GM21528 (cell line): ENCODE data around the gene PILRA.
"Not testable (repeated sequence)": the region's sequence is repeated elsewhere in the genome, so short reads cannot be mapped to it uniquely, and the experiment has no call there.

Experiments used
- ATAC-seq: cut with Tn5 transposase; IDR thresholded peaks from one replicate; pipeline ENCODE4 v1.9.1; 2021; ENCODE audit warnings: mild to moderate bottlenecking, moderate library complexity; ENCODE audit not compliant: unreplicated experiment, low FRiP score

Gene PILRA

DNA sequence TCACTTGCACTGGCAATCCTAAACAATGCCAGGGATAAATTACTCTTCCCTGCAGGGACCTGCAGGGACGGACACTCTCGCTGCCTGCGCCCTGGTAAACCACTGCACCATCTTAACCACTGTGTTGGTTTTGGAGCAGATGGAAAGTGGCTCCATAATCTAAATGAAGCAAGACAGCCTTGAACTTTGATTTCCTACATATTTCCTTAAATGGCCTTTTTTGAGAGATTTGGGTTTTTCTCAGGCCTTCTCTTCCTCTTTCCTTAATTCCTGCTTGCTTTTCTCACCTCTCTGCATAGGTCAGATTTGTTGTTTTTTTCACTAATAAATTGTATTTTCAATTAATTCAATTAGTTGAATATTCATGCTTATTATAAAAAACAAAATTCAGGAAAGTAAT, 2.8 kb downstream of the PILRA start:
- no peak for ATAC-seq

DNA sequence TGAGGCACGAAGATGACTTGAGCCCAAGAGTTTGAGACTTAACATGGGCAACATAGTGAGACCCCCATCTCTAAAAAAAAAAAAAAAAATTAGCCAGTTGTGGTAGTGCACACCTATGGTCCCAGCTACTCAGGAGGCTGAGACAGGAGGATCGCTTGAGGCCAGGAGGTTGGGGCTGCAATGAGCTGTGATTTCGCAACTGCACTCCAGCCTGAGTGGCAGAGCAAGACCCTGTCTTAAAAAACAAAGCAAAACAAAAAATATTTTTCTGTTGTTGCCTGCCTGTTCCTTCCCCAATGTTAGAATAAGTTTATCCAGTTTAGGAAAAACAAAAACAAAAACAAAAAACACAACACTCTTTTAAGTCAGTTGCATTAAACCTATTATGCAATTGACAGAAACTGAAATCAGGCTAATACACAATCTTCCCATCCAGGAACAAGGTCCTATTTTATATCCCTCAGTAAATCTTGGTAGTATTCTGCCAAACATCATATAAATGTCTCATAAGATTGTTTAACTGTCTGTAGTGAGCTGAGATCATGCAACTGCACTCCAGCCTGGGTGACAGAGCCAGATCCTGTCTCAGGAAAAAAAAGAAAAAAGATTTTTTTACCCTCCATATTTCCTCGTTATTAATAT, 4.9 kb downstream of the PILRA start:
- ATAC-seq, result no peak

DNA sequence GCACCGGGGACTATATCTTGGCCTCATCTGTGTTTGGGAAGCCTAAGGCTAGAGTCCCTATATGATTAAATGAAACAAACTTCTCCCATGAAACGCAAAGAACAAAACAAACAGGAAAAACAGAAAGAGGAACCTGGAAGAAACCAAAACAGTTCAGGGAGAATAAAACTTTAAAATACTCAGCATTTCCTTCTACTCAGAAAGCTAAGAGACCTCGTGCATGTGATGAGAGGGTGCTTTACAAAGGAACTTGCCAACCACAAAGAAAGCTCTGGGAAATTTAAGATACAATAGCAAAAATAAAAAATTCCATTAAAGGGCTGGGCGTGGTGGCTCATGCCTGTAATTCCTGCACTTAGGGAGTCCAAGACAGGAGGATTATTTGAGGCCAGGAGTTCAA, 6.9 kb downstream of the PILRA start:
- ATAC-seq, result no peak

DNA sequence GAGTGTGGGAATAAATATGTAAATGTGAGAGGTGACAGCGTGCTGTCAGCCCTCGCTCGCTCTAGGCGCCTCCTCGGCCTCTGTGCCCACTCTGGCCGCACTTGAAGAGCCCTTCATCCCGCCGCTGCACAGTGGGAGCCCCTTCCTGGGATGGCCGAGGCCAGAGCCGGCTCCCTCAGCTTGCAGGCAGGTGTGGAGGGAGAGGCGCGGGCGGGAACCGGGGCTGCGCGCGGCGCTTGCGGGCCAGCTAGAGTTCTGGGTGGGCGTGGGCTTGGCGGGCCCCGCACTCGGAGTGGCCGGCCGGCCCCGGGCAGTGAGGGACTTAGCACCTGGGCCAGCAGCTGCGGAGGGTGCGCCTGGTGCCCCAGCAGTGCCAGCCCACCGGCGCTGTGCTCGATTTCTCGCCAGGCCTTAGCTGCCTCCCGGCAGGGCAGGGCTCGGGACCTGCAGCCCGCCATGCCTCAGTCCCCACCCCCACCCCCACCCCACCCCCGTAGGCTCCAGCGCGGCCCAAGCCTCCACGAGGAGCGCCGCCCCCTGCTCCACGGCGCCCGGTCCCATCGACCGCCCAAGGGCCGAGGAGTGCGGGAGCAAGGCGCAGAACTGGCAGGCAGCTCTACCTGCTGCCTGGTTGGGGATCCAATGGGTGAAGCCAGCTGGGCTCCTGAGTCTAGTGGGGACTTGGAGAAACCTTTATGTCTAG, 8.4 kb downstream of the PILRA start:
- not testable (repeated sequence) for ATAC-seq

DNA sequence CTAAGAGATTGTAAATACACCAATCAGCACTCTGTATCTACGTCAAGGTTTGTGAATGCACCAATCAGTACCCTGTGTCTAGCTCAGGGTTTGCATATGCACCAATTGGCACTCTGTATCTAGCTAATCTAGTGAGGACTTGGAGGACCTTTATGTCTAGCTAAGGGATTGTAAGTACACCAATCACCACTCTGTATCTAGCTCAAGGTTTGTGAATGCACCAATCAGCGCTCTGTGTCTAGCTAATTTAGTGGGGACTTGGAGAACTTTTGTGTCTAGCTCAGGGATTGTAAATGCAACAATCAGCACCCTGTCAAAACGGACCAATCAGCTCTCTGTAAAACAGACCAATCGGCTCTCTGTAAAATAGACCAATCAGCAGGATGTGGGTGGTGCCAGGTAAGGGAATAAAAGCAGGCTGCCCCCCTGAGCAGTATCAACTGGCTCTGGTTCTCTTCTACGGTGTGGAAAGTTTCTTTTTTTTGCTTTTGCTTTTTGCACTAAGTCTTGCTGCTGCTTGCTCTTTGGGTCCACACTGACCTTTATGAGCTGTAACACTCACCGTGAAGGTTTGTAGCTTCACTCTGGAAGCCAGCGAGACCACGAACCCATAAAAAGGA, 9.1 kb downstream of the PILRA start:
- ATAC-seq, result not testable (repeated sequence)

DNA sequence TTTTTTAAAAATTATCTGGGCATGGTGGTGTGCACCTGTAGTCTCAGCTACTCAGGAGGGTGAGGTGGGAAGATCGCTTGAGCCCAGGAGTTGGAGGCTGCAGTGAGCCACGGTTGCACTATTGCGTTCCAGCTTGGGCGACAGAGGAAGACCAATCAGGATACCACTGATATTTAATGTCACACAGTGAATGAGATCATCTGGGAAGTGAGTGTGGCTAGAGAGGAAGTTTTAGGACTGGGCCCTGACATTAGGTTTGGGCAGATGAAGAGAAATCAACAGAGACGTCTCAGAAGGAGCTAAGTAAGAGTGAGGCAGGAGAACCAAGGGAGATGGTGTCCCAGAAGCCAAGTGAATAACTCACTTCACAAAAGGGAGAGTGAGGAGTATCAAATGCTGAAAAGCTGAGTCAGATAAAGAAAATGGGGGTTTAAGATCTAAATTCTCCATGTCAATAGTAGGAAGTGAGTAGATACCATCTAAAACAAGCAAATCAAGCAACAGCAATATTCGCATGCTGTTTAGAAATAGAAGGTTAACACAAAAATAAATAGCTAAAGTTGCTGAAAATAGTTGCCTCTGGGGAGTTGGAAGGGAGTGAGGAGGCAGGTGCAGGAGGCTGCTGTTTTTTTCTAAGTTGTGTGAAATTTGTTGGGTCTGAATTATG, 11.5 kb downstream of the PILRA start:
- no peak for ATAC-seq

DNA sequence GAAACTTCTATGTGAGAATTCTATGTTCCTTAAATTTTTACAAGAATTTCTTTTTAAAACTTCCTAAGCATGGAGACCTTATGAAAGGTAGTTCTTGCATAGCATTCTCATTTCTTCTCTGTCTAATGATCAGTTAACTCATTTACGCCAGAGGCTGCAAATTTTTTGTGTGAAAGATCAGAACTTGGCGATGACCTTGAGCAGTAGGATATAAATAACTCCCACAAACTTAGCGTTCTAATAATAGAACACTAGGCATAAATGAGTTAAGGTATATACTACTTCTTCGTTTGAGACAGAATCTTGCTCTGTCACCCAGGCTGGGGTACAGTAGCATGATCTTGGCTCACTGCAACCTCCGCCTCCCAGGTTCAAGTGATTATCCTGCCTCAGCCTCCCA, 13.7 kb downstream of the PILRA start:
- no peak for ATAC-seq

DNA sequence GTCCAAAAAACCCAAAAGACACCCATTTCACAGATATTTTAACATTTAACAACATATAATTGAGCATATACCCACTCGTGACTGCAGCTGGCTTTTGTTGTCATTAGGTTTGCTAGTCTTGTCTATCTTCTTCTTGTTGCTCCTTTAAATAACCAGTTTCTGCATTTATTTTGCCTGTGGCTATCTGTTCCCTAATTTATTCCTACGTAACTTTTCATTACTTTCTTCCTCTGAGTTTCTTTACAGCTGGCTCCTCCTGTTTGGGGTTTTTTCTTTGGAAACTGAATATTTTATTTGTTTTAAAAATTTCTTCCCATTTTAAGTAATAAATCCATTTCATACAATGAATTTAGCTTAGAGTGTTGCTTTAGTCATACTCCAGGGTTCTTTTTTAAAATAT, 14.4 kb downstream of the PILRA start:
- no peak for ATAC-seq

DNA sequence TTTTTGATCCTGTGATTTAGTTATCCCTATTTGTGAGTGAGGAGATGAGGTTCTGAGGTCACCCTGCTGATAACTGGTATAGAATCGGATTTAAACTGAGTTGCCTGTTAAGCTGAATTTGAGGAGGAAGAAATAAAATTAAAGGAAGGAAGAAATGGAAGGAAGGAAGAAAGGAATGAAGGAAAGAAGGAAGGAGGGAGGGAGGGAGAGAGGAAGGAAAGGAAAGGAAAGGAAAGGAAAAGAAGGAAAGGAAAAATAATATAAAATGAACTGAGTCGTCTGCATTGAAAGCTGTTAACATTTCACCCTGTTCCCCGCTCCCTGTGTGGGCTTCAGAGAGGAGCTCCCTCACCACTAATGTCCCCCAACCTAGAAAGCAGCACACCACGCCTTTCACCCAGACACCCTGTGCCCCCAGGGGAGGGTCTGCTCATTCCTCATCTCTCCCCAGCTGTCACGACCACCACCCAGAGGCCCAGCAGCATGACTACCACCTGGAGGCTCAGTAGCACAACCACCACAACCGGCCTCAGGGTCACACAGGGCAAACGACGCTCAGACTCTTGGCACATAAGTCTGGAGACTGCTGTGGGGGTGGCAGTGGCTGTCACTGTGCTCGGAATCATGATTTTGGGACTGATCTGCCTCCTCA, 16.3 kb downstream of the PILRA start:
- ATAC-seq, result no peak

DNA sequence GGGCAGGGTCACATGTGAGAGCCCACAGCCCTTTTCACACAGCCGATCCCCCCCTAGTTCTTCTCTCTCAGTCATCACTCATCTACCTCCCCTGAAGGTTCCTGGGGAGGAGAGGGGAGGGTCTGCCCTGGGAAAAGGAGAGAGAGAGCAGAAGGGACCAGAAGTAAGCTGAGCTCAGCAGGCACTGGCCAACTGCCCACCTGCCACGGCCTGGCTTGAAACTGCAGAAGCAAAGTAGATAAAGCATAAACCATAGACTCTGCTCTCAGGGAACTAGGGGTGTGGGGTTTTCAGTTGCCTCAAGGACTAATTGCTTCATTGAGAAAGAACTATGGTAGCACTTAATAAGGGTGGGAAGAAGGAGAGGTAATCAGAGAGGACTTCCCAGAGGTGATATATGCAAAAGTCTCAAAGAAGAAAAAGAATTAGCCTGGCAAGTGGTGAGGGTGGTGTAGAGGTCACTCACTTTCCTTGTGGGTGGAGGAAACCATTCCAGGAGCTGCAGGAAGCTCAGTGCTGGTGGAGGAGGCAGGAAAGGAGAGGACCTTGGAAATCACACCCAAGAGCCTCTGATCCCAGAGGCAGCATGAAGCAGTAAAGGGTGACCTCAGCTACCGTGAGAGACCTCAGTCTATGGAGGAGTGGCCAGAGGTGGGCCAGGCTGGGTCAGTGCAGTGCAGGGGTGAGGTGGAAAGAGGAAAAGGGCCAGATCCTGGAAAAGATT, 17.2 kb downstream of the PILRA start:
- ATAC-seq, result no peak

DNA sequence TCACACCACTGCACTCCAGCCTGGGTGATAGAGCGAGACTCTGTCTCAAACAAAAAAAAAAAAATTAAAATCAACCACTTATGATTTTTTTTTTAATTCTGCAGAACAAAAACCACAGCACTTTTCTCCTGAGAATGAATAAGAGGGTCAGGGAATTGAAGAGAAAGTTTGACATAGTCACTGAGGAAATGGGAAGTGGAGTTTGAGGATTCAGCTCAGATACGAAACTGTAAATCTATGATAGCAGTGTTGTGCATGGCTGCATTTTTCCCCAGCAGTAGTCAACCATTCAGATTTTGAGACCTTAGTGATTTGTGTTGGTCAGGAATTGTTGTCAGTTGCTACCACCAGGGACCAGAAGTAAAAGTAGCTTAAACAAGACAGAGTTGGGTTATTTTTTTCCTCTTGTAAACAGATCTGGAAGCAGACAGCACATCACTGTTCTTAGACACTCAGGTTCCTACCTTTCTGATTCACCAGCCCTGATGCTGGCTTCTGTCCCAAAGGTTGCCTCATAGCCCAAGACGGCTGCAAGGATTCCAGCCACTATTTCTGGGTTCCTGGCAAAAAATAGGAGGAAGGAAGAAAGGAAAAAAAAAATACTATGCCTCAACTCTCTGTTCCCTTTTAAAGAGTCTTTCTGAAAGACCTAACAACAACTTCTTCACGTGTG, 20.1 kb downstream of the PILRA start:
- ATAC-seq, result no peak

DNA sequence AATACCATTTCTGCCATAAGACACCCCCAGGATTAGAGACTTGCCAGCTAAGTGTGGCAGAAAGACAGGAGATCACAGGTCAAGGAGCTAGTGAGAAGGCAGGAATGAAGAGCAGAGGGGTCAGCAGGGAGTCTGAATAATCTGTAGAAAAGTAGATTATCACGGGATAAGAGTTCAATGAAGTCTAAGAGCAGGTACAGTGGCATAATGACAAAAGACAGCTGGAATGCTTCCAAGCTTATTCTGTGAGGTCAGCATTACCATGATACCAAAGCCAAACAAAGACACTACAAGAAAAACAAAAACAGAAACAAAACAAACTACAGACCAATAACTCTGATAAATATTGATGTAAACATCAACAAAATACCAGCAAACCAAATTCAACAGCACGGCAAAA, 20.8 kb downstream of the PILRA start:
- ATAC-seq, result no peak

DNA sequence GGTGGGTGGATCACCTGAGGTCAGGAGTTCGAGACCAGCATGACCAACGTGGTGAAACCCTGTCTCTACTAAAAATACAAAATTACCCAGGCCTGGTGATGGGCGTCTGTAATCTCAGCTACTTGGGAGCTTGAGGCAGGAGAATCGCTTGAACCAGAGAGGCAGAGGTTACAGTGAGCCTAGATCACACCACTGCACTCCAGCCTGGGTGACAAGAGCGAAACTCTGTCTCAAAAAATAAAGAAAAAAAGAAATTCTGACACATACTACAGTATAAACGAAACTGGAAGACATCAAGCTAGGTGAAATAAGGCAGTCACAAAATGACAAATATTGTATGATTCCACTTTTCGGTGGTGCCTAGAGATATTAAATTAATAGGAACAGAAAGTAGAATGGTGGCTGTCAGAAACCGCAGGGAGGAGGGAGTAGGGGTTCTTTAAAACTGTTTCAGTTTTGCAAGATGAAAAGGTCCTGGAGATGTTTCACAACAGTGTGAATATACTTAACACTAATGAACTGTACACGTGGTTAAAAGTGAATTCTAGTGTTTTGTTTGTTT, 23.2 kb downstream of the PILRA start:
- ATAC-seq, result peak; percentile 72

DNA sequence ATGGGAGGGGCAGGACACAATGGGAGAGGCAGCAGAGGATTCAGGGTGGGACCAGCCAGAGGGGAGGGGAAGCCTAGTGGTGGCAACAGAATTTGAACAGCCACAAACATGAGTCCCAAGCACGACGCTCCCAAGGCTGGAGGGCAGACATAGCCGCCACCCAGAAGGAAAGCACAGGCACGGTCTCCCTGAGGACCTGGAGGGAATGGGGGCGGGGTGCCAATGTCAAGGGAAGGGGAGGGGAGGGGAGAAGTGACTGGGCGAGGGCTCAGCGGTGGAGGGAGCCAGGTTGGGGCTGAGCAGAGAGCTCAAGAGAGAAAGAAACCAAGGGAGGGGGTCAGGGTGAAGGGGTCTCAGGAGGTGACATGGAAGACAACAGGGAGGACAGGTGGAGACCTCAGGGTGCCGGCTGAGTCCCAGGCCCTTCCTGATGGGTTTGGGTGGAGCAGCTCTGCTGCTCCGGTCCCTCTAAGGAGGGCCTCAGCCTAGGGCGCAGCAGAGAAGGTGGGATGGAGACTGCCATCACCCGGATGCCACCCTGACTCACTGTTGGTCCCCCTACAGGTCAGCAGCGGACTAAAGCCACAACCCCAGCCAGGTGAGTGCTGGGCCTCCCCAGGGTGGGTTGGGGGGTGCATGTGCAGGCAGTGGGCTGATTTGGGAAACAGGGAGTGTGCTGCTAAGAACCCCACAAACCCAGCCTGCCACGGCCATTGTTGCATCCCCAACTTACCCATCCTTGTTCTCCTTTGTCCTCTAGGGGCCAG, 24.2 kb downstream of the PILRA start:
- ATAC-seq, result no peak

DNA sequence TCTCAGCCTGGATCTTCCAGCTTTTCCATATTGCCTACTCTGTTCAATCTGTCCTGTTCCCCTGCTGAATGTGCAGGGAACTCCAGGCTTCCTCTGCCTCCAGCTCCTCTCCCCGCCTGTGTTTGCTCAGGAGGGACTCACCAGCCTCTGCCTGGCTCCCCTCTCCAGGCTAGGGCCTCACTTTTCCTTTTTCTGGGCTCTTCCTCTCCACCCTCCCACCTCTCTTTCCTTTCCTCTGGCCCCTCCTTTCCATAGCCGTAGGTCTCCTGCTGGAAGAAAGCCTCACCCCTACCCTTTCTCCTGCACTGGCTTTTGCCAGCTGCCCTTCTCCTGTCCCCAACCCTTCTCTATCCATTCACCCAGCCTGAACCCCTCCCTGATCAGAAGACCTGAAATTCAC, 25.0 kb downstream of the PILRA start:
- no peak for ATAC-seq

DNA sequence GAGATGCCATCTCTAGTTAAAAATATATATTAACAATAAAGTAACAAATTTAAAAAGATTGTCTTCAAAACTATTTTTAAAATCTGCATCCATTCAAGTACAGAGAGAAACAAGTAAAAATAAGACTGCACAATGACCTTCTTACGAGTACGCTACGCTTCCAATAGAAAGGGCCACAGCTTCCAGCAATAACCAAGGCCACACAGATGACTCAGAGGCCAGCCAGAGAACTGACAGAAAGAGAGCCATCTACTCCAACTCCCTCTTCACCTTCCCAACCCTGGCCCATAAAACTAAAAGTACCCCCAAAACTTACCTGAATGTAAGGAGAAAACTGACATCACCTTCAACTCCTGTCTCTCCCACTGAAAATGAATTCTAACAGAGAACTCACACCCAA, 26.8 kb downstream of the PILRA start:
- no peak for ATAC-seq

DNA sequence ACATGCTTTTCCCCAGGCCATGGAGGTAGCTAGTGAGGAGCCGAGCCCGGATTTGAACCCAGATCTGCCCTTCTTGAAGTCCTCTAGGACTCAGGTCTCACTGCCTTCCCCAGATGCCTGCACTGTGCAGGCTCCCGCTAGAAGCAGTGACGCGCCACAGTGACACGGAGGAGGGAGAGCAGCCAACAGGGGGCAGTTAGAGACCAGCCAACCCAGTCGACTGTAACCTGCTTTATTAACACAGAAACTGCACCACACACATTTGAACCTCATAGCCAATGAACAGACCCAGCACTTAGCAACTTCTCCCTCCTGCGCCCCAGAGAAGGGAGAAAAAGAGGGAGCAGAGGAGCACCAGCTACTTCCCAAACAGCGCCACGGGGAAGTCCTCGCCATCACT, 27.4 kb downstream of the PILRA start:
- ATAC-seq, result no peak

DNA sequence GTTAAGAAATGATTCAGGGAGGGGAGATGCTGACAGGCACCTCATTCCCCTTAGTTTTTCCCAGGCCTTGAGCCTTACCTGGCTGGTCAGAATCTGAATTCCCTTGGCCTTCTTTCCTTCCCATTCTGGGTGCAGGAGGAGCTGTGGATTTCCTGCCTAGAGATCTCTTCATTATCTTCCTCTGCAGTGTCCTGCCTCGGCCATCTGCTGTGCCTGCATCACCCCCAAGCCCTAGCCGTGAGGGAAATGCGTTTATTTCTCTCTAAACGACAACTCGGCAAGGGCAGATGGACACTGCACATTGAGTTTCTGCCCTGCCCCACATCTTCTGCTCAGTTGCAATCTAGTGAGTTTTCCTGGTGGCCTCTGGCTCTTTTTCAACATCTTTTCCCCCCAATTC, 28.5 kb downstream of the PILRA start:
- ATAC-seq, result no peak

DNA sequence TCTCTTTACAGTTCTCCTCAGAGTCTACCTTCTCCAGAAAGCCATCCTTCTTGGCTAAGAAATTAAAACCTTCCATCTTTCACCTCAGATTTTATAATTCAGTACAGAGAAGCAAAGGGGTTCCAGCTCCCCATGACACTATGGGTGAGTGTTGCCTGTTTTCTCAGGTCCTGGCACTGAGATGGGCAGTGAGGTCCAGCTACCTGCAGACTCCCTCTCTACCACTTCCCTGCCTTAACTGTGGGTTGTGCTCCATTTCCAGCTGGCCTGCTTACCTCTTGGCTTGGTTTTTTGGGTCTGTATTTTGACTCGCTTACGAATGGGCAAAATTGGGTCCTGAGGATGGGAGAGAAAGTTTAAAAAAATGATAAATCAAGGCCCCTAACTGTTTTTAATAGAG, 29.0 kb downstream of the PILRA start:
- ATAC-seq, result no peak
